Measurements from ENCODE around the gene OGDHL.
"Not testable (repeated sequence)": the region's sequence is repeated elsewhere in the genome, so short reads cannot be mapped to it uniquely, and the experiment has no call there.

The OGDHL gene

DNA sequence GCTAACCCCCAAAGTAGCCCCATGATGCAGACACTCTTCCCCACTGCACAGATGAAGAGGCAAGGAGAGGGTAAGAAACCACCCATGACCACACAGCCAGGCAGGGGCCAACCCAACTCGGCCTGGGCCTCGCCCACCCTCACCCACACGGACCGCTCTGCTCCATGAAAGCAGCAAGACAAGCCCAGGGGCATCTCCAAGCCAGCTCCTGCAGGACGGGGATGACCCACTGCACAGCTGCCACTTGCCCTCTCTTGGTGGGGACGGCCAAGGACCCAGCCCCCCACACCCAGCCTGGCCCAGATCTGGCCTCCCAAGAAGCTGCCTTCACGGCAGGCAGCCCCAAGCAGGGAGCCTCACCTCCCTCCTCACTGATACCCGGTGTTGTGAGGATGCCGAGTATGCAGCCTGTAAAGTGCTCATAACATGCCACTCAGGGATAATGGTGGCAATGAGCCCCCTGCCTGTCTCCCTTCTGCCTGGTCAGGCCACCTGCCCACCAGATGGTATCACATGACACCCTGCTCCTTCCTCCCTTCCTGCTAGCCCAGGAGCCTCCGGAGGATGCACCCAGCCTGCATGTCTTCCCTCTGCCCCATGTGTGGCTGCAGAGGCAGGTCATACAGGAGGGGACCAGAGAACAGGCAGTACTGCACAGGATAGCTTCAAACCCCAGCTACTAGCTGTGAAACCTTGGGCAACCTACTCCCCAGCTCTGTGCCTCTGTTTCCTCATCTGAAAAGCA lies 23.3 kb downstream of the OGDHL start:
- no peak for FAIRE-seq

GRCh38 chr10:49737474-49738201 lies 24.5 kb downstream of the OGDHL start:
- no peak for FAIRE-seq

DNA sequence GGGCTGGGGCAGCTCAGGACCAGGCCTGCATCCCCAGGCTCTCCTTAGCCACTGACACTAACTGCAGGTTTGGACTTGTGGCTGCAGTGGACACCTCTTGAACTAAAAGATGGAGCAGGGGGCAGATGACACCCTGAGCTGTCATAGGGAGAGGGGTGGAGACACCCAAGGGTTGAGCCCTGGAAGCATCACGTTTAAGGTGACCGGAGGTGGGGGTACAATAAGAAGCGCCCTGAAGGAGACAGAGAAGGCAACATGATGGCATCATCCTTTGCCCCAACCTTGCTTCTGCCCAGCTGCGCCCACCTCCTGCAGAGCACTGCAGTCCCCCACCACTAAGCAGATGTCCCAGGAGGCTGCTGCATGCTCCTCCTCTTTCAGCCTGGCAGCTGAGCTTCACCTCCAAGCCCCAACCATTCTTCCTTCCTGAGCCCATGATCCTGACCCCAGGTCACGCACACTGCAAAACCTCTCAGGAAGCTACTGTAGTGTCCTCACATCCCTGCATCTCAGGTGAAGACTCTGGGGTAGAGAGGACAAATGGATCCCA lies 25.5 kb downstream of the OGDHL start:
- no peak for FAIRE-seq

GRCh38 chr10:49735848-49736563 lies 26.1 kb downstream of the OGDHL start:
- no peak for FAIRE-seq

GRCh38 chr10:49735161-49735560 lies 27.0 kb downstream of the OGDHL start:
- FAIRE-seq, result no peak

DNA sequence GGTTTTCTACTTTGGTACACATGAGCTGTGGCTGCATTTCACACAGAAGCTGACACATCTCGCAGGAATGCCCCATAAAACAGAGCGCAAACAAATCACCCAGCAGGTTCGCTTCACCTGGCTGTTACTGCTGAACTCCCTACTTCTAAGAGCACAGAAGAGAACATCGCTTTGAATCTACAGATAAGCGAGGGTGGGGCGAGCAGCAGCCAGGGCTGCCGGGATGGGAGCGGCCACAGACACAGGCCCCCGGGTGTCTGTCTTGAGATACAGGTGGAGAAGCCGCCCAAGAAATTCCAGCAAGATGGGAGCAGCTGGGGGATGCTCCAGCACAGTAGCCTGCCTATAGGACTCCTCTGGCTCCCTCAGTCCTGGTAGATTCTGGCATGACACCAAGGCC lies 27.4 kb downstream of the OGDHL start:
- FAIRE-seq, result no peak

DNA sequence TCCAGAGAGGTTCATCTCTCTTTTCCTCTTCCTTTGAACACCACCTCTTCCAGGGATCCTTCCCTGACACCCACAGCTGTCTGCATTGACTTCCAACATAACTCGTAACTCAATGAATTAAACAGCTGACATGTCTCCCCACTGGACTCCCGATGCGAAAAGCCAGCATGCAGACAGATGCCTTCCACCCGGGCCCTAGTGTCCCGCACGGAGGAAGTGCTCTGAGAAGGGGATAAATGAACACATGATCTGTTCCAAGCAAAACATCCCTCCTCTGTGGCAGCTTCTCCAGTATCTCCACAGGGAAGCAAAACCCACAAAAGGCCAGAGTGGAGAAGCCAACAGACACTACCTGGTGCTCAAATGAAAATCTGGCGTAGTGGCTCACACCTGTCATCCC lies 28.3 kb downstream of the OGDHL start:
- FAIRE-seq, result no peak

DNA sequence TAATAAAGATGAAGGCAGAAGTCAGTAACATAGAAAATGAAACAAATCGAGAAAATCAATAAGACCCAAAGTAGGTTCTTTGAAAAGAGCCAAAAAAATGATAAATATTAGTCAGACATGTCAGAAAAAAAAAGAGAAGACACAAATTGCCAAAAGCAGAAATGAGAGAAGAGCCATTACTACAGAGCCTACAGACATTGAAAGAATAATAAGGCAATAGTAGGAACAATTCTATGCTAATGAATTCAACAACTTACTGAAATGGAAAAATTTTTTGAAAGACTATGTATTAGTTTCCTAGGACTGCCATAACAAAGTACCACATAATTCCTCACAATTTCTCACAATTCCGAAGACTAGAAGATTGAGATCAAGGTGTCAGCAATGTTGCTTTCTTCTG lies 35.5 kb downstream of the OGDHL start:
- no peak for FAIRE-seq

DNA sequence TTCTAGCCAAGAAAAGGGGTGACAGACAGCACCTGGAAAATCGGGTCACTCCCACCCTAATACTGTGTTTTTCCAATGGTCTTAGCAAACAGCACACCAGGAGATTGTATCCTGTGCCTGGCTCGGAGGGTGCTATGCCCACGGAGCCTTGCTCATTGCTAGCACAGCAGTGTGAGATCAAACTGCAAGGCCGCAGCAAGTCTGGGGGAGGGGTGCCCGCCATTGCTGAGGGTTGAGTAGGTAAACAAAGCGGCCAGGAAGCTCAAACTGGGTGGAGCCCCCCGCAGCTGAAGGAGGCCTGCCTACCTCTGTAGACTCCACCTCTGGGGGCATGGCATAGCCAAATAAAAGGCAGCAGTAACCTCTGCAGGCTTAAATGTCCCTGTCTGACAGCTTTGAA lies 47.0 kb downstream of the OGDHL start:
- FAIRE-seq, result not testable (repeated sequence)

DNA sequence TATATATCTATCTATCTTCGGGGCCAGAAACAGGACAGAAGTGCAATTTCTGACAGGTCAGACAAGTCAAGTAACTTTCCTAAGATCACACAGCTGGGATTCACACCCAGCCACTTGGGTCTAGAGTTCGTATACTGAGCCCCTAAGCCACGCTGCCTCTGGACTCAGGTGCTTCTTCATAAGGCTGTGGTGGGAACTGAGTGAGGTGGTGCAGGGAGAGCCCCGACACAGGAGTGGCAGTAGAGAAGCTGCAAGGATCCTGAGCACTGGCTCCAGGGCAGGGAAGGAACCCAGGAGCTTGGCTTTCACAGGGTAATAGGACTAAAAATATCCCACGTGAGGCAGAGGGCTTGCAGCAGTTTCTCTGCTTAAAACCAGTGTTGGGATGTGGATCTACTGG lies 48.9 kb downstream of the OGDHL start:
- no peak for FAIRE-seq

GRCh38 chr10:49711481-49711880 lies 50.6 kb downstream of the OGDHL start:
- no peak for FAIRE-seq

GRCh38 chr10:49710966-49711365 lies 51.2 kb downstream of the OGDHL start:
- FAIRE-seq, result no peak

- no peak for FAIRE-seq
These were observed 52.2 kb downstream of the OGDHL start for GRCh38 chr10:49709934-49710333.

DNA sequence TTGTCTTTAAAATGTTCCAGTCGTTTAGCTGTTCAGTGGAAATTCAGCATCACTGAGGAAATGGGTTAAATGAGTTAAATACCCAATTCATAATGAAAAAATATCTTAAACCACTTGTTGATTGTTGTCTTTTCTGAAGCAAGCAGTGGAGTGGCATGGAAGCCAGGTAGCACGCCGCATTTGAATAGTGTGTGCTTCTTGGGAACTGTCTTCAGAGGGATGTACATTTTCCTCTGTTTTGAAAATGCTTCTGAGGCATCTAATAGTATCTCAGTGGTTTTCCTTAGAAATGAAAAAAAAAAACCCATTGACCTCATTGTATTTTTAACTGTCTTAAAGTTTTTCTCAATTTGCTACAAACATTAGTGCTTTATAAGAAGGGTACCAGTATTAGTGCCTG lies 54.5 kb downstream of the OGDHL start:
- FAIRE-seq, result no peak

DNA sequence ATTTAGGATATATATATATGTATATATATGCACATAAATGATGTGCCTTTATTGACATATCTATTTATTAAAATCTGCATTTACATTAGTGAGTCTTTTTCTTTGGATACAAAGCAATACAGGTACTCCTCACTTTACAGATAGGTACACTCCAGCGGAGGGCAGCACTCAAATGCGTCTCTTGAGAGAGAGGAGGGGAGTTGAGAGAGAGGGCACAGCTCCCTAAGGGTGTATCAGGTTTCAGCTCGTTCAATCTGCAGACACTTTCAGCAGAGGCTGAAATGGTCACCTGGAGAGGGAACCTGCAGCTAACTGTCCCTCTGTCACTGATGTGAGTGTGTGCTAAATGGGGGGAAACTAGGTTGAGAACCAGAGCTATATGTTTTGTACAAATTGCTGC lies 61.1 kb downstream of the OGDHL start:
- no peak for FAIRE-seq

DNA sequence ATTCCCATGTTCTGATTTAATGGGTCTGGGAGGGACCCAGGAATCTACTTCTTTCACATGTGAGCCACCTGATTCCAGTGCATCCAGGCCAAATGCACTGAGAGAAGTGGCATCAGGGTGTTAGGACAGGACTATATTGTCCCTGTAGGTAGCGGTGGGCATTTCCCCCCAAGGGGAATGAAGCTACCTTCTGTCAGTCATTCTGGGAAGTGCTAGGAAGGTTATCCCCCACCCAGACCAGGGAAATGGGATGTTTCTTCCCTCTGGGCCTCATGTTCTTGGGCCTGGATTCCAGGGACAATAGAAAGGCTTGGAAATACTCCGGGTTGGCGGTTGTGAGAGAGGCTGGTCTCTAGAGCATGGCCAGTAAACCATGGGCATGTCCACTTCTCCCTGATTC lies 61.9 kb downstream of the OGDHL start:
- FAIRE-seq, result no peak

DNA sequence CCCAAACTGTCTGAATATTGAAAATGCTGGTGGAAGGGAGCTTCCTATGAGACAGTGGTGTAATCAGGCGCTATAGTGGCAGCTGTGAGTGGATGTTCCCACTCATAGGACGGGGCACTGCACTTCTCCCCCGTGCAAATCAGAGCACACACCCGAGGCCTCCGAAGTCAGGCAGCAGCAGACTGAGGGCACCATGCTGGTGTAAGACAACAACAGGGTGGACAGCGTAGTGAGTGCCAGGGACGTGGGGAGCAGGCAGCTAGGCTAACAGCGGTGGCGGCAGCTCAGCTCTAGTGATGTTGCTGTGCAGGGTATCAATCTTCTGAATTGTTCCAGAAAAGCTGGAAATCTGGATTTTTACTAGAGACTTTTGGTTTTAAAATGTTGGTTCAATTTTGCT lies 63.4 kb downstream of the OGDHL start:
- no peak for FAIRE-seq

DNA sequence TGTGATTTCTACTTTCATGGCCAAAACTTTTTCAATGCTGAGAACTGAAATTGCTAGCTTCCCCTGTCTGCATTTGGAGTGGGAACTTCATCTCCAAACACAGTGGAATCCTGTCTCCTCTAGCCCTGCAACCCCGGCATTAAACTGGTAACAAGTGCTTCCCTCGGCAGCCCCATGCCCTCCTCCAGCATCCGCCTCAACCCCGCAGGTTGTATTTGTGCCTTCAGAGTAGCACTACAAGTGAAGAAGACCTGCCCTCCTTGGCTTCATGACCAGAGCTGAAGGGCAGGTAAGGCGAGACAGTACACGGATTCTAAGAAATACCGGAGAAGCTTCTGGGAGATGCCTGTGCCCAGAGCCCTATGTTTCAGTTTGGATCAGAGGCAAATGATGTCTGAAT lies 65.8 kb downstream of the OGDHL start:
- no peak for FAIRE-seq

GRCh38 chr10:49694466-49694865 lies 67.7 kb downstream of the OGDHL start:
- FAIRE-seq, result no peak

- FAIRE-seq, result no peak
These were observed 70.5 kb downstream of the OGDHL start for GRCh38 chr10:49691588-49691987.

DNA sequence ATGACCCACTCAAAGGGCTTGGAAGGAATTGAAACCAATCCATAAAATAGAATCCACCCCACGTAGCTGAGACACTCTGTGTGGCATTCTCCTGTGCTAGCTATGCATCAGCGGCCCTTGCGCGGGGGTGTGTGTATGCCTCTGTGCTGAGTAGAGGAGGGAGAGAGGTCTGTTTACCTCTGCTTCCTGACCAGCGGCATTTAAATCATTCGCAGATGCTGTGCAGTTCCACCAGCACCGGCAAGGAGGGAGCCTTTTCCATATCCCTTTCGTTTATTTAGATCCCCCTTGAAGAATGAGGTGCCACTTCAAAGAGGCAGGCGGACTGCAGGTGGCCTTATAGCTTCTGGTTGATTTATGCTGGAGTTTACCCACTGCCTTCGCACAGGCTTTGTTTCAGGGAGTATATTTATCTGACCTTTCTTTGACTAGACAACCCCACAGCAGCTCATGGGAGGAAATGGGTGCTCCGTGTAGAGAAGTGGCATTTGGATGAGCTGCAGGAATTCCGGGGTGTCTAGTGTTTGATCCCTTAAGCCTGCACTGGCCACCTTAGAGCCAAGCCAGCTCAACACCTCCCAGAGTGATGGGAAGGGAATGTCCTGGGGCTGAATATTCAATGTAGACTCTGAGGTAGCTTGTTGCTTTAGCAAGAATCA lies 71.3 kb downstream of the OGDHL start:
- FAIRE-seq, result no peak

DNA sequence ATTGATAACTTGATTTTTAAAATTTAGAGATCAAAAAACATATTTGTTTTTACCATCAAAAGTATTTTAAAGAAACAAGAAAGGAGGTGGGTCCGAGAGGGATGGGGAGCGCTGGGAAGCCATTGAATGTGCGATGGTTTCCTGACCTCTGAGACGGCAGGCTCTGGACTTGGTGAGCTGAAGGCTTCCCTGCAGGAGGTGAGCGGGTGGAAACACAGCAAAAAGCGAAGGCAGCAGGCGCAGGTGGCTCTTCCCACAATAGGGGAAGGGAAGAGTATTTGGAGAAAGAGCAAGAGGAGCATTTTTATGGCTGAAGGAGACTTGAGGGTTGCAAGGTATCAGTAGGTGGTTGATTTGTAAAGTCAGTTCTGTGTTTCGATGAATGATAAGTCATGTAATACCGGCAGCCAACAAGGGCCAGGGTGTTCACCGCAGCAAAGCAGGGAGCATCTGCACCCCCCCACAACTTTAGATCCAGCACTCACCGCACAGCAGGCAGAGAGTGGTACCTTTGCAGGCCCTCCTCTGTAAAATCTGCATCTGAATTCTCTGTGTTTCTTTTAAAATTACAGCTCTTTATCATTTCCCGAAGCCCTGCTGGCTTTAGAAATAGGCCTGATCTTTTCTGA lies 72.1 kb downstream of the OGDHL start:
- FAIRE-seq, result no peak

- FAIRE-seq, result no peak
These were observed 73.2 kb downstream of the OGDHL start for GRCh38 chr10:49688920-49689319.
